Skin of body (tissue), 2 donors: ENCODE data around the gene EHMT2. TPM values are rescaled to one million over a fixed set of nuclear protein-coding genes. Genes with fewer than 3 reads are reported as not detected.
"Not testable (repeated sequence)": the region's sequence is repeated elsewhere in the genome, so short reads cannot be mapped to it uniquely, and the experiment has no call there.

Experiments used
- DNase-seq: peaks from one replicate; lab custom pipeline; 2025; lab: John Stamatoyannopoulos, UW
- total RNA-seq: library from RNA; depleted of rRNA; stranded (reverse); fragments of >200 nt; gene quantifications from one replicate; pipeline ENCODE4 v1.2.3, GENCODE V29; 2014

EHMT2 gene
- total RNA-seq, 1 donor from 2014 or later = 25.6 TPM

- DNase-seq = no peak
These were observed 17.9 kb upstream of the EHMT2 start for GRCh38 chr6:31915351-31915750.

GRCh38 chr6:31911826-31912585 lies 14.5 kb upstream of the EHMT2 start:
- DNase-seq = no peak

- not testable (repeated sequence) for DNase-seq
These were observed 11.8 kb upstream of the EHMT2 start for GRCh38 chr6:31909298-31909697.

DNA sequence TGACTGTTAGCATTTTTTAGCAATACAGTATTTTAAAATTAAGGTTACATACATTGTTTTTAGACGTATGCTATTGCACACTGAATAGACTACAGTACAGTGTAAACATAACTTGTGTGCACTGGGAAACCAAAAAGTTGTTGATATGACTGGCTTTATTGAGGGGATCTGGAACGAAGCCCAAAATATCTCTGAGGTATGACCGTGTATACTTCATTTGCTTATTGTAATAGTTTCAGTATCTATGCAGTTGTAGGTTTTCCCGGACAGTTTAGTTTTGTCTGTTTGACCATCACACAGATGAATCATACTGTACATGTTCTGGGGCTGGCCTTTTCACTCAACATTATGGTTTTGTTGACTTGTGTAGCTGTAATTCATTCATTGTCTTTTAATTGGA lies 11.3 kb upstream of the EHMT2 start:
- DNase-seq = no peak

GRCh38 chr6:31908255-31908654 lies 10.8 kb upstream of the EHMT2 start:
- not testable (repeated sequence) for DNase-seq

GRCh38 chr6:31907158-31907813 lies 9.8 kb upstream of the EHMT2 start:
- no peak for DNase-seq

DNA sequence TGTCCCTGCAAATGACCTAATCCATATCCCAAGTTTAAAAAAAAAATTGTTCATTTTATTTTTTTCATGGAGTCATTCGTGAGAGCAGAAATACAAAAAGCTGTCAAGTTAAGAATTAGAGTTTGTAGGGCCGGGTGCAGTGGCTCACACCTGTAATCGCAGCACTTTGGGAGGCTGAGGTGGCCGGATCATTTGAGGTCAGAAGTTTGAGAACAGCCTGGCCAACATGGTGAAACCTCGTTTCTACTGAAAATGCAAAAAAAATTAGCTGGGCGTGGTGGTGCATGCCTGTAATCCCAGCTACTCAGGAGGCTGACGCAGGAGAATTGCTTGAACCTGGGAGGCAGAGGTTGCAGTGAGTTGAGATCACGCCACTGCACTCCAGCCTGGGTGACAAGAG lies 9.2 kb upstream of the EHMT2 start:
- not testable (repeated sequence) for DNase-seq

DNA sequence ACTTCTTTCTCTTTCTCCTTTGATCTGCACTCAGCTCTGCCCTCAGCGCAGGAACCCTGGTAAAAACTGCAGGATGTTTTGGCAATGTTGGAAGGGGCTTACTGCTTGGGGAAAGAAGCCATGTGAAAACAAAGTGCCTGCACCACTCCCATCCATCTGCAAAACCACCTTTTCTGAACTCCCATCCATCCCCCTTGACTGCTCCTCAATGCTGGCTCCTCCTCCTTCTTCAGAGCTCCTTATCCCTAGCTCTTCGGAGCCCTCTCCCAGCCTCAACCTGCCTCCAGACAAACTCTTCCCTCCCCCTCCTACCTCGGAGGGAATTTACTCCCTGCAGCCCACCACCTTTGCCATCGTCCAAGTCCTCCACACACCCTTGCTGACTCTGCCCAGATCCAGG lies 8.6 kb upstream of the EHMT2 start:
- DNase-seq = no peak

DNA sequence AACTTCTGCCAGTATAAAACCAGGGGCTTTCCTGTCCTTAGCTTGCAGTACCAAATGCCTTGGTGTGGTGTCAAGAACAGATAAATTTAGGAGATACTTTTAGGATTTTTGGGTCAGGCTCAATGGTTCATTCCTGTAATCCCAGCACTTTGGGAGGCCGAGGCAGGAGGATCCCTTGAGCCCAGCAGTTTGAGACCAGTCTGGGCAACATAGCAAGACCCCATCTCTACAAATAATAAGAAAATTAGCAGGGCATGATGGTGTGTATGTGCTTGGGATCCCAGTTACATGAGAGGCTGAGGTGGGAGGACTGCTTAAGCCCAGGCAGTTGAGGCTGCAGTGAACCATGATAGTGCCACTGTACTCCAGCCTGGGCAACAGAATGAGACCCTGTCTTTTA lies 7.5 kb upstream of the EHMT2 start:
- DNase-seq = no peak

DNA sequence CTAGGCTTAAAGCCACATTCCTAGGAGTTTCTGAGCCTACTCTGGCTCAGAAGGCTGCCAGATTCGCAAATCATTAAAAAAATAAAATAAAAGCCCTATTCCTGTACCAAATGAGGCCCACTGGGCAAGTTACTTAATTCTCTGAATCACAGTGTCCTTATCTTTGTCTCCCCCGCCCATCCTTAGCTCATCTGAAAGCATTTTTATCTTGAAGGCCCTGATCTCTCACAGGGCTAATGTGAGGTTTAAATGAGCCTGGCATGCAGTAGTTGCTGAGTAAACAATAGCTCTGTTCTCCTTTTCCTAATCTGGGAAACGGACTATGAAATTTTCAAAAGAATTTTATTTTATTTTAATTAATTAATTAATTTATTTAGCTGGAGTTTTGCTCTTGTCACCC lies 6.5 kb upstream of the EHMT2 start:
- no peak for DNase-seq

DNA sequence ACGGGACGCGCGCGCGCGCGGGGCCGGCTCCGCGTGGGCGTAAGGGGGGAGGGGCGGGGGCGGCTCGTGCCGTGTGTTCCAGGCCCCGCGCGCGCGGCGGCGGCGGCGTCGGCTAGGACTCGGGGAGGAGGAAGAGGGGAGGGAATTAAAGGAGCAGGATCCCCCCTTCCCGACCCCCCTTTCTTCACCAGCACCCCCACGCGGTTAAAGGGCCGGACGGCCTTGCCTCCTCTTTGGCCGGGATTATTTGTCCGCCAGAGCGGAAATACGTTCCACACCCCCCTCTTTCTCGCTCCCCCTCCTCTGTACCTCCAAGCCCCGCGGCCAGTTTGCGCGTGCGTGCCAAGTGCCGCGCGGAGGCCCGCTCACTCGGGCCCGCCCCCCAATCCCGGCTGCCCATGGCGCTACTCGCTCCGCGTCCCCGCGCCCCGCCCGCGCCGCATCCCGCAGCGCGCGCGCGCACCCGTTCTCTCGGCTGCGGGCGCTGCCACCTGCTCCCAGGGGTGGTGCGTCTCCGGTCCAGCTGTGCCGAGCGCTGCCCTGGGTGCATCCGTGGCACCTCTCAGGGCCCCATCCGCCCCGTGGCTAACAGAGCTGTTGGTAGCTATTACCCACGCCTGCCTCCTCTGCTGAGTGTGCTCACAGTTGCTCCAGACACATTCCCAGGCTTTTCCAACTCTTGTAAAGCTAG lies 4.6 kb upstream of the EHMT2 start, which contains the start of gene ZBTB12:
ZBTB12 (minus strand) TSS at position 134 of the 691 bp plus-strand sequence. CDS start 781 bp downstream, outside the sequence.
- peak; percentile 96 for DNase-seq

- no peak for DNase-seq
These were observed 4.0 kb upstream of the EHMT2 start for GRCh38 chr6:31901415-31901952.

DNA sequence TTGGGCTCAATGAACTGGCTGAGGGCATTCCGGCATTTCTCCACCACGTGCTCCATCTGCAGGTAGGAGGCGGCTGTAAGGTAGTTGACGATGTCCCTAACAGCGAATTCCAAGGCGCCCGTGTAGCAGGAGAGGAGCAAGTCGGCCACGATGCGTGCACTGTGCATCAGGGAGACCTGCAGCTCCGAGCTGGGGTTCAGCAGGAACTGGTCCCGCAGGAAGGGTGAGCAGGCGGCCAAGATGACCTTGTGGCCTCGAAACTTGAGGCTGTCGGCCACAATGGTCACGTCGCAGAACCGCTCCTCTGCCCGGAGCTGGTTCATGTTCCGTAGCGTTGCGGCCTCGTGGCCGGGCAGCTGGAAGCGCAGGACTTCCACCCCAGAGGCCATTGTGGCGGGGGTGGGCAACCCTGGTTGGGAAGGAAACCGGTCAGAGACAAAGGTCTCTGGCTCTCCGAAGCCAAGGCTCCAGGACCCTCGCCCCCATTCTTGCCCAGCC lies 3.5 kb upstream of the EHMT2 start:
- DNase-seq = no peak

DNA sequence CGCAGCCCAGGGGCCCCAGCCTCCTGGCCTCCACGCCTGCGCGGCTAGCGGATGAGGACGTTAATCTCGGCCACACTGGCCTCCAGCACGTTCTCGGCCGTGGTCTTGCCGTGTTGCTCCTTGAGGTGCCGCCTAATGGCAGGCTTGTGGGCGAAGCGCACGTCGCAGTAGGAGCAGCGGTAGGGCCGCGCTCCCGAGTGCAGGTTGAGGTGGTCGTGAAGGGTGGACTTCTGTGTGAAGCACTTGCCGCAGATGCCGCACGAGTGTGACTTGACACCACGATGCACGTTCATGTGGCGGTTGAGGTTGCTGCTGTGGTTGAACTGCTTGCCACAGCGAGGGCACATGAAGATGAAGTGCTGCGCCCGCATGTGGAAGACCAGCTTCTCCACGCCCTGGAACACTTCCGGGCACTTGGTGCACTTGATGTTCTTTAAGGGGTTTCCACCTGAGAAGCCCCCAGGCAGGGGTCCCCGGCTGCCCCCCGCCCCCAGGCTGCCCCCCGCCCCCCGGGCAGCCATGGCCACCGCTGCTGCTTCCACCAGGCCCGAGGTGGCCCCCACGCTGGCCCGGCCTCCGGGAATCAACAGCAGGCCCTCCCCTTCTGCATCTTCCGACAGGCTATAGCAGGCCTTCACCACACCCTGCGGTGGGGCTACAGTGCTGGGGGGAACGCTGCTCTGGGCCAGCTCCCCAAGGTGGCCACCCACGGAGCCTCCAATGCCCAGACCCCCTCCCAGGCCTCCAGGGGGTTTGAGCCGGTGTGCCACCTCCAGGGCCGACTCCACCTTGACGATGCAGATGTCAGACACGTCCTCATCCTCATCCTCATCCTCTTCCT lies 2.6 kb upstream of the EHMT2 start:
- DNase-seq = no peak

GRCh38 chr6:31899215-31899614 lies 1.7 kb upstream of the EHMT2 start:
- DNase-seq = no peak

- no peak for DNase-seq
These were observed 999 bp upstream of the EHMT2 start for GRCh38 chr6:31898383-31899011.

DNA sequence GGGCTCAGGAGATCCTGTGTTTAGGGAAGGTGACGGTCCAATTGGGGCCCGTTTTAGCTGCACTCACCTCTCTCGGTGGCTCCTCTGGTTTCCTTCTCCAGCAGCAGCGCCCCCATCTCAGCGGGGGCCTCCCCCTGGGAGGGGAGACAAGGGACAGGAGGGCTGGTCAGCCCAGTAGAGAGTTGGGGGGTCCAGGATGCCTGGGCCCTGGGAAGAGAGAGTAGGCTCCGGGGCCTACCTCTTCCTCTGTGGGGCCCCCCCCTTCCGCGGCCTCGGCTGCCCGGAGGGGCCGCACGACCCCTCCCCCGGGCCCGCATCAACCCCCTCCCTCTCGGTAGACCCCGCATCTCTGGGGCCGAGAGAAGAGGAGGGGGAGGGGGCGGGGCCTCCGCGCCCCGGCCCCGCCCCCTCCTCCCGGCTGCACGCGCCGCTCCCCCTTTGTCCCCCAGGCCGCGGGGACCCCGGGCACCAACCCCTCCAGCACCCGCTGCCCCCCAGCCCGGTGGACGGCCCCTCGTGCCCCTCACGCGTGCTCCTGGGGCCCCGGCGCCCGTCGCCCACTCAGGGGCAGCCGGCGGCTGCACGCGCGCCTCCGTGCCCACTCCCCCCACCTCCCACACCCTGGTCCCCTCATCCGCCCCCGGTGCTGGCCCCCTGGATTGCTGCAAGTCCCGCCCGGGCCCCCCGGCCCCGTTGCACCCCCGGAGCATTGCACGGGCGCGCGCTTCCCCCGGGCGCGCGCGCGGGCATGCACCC lies 464 bp downstream of the EHMT2 start:
- no peak for DNase-seq

DNA sequence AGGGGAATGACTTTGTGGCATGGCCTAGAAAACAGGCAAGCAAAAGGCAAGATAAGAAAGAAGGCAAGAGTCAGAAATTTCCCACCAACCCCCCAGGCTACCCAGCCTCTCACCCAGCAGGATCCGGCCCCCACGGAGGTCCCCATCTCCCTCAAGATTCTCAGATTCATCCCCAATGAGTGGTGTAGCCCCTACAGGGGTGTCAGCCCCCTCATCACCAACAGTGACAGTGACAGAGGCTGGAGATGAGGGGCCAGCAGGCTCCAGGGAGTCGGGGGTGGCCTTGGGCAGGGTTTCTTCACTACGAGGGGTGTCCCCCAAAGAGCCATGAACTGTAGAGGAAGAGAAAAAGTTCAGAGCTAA lies 1.0 kb downstream of the EHMT2 start:
- no peak for DNase-seq

DNA sequence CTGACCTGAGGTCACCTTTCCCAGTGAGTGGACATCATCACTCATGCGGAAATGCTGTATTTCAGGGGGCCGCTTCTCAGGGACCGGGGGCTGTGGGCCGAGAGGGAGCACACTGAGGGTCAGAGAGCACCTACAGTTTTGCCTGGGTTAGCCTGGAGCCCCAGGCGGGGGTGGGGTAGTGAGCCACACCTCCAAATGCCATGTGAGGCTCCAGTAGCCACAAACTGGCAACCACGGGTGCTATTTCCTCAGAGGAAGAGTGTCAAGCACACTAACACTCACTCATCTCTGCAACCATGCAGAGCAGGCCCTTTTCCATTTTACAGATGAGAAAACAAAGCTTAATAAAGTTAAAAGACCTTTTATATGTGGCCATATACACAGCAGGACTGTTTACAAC lies 4.7 kb downstream of the EHMT2 start:
- DNase-seq = no peak
